Thyroid gland (tissue), 4 donors: Measurements from ENCODE around the gene C21orf58.

Source experiments
- CTCF ChIP-seq, 6 experiments: fragments of 200-600 bp in 3 of 6; fragments of 450-650 bp in 3 of 6; sonication (generic) in 3 of 6; IDR thresholded peaks; one replicate each; pipeline ENCODE4 v1.5.1; 2016 to 2019; ENCODE audit warnings: antibody characterized with exemption in 6 of 6, mild to moderate bottlenecking in 2 of 6, inconsistent platforms in 1 of 6, moderate library complexity in 1 of 6
- POLR2A ChIP-seq, 2 donors: fragments of 450-650 bp; IDR thresholded peaks; one replicate each; pipeline ENCODE4 v1.6.1; 2017; ENCODE audit warnings: antibody characterized with exemption in 2 of 2, mild to moderate bottlenecking in 2 of 2, moderate library complexity in 1 of 2

- TF ChIP-seq CTCF (IDR thresholded peaks at IDR 0.05) (no peak), POLR2A (IDR thresholded peaks at IDR 0.05) (no peak)
Observed at GRCh38 chr21:46252840-46253239, 70.8 kb downstream of the C21orf58 start.
